NCI-H2196 treated with DMSO at 0.1 percent for 48 hours (cell line): Measurements from ENCODE around the gene SNAPC2.

Experiments used
- DNase-seq: peaks from one replicate; lab custom pipeline; 2025; ENCODE audit not compliant: unreplicated experiment; lab: John Stamatoyannopoulos, UW

SNAPC2 gene, protein sequence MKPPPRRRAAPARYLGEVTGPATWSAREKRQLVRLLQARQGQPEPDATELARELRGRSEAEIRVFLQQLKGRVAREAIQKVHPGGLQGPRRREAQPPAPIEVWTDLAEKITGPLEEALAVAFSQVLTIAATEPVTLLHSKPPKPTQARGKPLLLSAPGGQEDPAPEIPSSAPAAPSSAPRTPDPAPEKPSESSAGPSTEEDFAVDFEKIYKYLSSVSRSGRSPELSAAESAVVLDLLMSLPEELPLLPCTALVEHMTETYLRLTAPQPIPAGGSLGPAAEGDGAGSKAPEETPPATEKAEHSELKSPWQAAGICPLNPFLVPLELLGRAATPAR

GRCh38 chr19:7919610-7920518, at the start of gene SNAPC2:
Gene SNAPC2 (plus strand): TSS chr19:7920338. CDS start chr19:7920367, 29 bp downstream.
- DNase-seq, result peak; percentile 93

DNA sequence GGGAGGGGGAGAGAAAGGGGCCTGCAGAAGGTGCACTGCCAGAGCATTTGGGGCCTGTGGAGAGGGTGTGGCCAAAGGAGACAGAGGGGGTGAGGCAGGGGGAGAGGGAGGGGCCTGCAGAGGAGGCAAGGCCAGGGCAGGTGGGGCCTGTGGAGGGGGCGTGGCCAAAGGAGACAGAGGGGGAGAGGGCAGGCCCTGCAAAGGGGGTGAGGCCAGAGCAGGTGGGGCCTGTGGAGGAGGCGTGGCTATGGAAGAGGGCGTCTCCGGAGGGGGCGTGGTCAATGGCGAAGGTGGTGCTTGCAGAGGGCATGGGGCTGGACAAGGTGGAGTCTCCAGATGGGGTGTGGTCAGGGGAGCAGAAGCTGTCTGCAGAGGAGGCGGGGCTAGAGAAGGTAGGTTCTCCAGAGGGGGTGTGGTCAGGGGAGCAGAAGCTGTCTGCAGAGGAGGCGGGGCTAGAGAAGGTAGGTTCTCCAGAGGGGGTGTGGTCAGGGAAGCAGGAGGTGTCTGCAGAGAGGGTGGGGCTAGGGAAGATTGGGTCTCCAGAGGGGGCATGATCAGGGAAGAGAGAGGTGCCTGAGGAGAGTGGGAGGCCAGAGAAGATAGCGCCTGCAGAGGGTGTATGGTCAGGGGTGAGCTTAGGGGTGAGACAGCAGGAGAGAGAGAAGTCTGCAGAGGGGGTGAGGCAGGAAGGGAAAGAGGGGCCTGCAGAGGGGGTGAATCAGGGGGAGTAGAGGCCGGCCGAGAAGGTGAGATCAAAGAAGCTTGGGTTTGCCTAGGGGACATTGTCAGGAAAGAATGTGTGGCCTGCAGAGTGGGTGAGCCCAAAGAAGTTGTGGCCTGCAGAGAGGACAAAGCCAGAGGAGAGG, 49.3 kb upstream of the SNAPC2 start:
- peak; percentile 49 for DNase-seq

DNA sequence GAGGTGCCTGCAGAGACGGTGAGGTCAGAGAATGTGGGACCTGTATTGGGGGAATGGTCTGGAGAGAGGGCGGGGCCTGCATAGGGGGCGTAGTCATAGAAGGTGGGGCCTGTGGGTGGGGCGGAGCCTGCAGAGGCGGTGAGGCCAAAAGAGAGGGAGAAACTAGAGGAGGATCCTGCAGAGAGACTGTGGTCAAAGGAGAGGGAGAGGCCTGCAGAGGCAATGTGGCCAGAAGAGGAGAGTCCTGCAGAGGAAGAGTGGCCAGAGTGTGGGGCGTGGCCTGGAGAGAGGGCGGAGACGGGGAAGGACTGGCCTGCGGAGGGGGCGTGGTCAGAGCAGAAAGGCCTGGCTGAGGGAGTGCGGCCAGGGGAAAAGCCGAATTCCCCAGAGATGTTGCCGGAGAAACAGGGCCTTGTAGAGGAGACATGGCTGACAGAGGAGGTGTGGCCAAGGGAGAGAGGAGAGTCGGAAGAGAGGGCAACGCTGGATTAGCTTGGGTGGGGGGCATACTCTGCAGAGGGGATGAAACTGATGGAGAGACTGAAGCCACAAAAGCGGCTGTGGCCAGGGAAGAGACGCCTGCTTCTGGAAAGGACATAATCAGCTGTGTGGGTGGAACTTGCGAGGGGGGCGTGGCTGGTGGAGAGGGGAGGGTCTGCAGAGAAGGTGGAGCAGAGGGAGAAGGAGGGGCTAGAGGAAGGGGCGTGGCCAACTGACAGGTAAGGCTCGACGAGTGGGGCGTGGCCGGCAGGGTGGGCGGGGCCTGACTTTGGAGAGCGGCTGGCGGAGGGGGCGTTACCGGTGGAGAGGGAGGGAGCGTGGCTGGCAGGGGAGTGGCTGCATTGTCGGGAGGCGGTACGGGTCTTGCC, 48.5 kb upstream of the SNAPC2 start:
- peak; percentile 96 for DNase-seq

DNA sequence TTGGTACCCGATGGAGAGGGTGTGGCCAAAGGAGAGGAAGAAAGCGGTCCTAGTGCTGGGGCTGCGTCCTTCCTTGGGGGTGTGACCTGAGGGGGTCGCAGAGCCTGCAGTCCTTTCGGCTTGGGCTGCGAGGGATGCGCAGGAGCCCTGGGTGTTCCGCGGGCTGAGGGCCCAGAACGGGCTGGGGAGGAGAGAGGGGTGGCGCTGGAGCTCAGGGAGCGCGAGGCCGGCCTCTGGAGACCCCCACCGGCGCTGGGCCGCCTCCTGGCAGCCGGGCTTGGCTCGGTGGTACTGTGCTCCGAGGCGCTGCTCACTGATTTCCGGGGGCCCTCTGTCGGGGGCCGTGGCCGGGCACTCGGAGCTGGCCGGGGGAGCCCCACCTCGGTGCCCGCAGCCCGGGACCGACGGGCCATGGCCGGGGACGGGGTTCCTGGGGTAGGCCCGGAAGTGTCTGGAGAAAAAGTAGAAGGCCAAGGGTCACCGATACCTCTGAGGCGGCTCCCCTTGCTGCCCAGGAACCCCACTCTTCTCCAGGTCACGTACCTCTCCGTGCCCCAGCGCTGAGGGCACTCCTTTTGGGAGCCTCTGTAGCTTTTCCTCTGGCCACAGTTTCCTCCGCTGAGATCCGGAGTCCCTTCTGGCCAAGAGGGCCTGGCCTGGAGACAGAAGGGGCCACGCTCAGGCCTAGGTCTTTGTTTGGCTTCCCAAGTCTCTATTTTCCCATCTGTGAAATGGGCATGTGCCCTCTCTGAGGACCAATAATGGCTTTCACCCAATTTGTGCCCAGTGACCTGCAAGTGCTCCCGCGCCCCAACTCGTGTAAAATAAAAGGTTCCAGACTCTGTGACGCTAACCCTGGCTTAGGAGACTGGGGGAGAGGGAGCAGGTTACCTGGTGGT, 47.6 kb upstream of the SNAPC2 start:
- no peak for DNase-seq

DNA sequence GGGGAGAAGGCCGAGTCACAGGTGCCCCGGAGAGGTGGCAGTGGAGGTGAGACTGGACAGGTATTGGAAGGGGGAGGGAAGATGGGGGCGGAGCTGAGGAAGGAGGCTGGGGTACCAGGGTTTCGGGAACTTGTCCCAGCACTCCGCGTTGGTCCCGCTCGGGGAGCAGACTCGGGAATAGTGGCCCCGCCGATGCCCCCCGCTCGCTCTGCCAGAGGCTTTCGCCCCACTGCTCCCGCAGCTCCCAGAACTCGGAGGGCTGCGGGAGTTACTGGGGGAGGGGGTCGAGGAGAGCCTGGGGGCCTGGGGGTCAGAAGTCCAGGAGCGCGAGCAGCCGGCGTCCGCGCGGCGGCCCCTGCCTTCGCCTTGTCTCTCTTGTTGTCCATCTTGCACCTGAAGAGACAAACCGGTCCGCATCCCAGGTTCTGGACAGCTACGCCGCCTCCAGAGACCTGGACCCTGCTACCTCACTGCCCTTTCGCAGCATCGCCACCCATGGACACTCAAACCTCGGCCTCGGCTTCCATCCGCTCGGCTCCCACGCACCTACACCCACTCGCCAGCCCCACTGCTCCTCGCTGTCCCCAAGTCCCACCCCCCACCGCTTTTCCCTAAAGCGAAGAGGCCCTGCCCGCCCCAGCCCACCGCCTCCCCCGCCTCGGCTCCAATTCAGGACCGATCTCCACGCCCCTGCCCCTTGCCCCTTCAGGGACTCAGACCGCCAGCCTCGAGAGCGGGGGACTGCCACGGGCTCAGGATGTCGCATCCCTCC, 46.6 kb upstream of the SNAPC2 start:
- no peak for DNase-seq

DNA sequence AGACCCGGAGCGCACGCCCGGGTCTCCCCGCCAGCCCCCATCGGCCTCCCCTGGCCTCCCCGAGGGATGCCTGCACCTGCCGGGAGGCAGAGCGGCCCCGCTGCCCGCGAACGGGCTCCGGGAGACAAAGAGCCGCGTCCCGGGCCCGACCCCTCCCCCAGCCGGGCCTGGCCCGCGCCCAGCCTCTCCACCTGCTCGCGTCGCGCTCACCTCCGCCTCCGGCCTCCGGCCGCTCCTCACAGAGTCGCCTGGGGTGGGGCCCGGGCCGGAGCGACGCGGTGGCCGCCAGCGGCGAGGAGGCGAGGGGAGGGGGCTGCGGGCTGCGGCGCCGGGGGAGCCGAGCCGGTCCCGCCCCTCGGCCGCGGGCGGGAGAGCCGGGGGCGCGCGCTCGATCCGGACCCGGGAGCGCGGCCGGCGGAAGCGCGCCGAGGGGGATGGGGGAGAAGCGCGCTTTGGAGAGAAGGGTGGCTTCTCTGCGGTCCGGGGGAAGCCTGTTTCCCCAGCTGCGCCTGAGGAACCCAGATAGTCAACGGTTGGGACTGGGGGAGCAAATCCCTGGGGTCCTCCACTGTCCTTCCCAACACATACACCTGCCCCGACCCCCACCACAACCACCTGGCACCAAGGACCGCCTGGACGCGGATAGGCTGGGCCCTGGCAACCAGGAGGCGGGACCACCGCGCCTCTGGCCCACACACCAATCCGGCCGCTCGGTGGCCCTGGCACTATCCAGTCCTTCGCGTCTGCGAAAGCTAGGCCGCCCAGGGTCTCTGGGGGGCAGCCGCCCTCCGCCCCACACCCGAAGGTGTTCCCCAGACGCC, 45.9 kb upstream of the SNAPC2 start, which contains the start of gene PRR36:
Gene PRR36 (minus strand): TSS at position 315 of the 821 bp plus-strand sequence. CDS start 701 bp downstream, outside the sequence.
- peak; percentile 80 for DNase-seq

- no peak for DNase-seq
Observed at GRCh38 chr19:7874897-7875273, 45.3 kb upstream of the SNAPC2 start.

DNA sequence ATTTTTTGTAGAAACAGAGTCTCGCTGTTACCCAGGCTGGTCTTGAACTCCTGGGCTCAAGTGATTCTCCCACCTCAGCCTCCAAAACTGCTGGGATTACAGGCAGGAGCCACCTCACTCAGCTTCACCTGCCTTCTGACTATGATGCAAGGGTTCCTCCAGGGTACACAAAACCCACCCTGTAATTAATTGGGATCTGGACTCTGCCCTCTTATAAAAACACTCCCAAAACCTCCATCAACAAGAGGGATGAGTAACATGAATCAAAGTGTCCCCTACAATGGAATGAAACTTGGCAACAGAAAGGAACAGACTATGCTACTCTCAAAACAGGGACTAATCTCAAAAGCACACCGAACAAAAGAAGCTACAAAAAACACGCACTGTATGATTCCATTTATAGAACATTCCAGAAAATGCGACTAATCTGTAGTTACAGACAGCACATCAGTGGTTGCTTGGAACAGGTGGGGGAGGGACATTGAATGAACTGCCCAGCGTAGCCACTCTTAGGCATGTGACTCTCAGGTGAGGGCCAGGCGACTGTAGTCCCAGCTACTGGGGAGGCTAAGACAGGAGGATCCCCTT, 42.8 kb upstream of the SNAPC2 start:
- DNase-seq, result no peak

DNA sequence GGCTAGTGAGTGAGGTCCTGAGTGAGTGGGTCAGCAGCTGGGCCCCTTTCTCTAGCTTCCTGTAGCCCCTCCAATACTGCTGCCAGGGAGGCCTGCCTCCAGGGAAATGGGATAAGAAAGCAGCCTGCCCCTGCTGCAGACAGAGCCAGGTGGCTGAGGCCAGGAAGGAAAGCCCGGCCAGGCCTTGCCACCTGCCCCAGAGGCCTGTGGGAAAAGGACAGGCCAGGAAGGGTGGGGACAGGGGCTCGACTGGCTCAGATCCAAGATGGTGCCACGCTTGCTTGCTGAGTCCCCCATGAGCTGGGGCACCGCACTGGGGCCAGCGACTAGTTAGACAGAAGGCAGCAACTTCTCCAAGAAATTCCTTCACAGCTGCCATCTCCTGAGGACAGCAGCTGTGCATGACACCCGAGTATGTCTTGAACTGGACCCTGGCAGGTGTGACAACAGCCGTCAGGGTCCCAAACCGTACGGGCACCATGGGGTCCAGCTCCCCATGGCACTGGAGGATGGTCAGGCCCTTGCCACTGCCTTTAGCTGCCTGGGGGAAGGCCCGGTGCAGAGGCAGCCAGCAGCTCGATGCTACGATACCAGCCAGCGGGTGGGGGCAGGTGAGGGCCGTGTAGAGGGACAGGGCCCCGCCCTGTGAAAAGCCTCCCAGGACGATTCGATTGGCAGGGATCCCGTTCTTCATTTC, 40.9 kb upstream of the SNAPC2 start:
- DNase-seq, result no peak

GRCh38 chr19:7879836-7880235, 40.3 kb upstream of the SNAPC2 start:
- DNase-seq, result no peak

GRCh38 chr19:7881910-7882309, 38.2 kb upstream of the SNAPC2 start:
- DNase-seq, result no peak

DNA sequence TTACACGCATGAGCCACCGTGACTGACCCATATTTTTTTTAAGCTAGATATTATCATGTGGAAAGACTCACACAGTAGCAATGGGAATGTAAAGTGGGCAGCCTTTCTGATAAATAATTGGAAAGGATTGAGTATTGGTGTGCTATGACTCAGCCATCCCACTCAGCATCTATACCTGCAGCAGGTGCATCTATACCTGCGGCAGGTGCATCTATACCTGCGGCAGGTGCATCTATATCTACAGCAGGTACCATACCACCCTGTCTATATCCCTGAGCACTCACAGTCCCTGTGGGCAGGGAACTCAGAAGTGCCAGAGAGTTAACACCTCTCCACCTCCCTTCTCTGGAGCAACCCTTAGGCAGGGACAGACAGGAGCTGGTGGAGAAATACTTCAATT, 37.0 kb upstream of the SNAPC2 start:
- DNase-seq, result no peak

GRCh38 chr19:7883796-7884570, 36.2 kb upstream of the SNAPC2 start:
- DNase-seq, result no peak

DNA sequence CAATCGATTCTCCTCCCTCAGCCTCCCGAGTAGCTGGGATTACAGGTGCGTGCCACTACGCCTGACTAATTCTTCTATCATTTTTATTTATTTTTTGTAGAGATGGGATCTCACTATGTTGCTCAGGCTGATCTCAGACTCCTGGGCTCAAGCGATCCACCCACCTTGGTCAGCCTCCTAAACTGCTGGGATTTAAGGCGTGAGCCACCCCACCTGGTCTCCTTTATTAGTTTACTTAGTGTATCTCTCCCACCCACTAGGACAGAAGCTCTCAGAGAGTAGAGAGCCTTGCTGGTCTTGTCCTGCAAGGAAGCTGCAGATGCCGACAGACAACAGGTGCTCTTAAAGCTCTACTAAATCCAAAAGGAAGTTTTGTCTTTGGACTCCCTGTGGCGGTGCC, 34.3 kb upstream of the SNAPC2 start:
- no peak for DNase-seq

DNA sequence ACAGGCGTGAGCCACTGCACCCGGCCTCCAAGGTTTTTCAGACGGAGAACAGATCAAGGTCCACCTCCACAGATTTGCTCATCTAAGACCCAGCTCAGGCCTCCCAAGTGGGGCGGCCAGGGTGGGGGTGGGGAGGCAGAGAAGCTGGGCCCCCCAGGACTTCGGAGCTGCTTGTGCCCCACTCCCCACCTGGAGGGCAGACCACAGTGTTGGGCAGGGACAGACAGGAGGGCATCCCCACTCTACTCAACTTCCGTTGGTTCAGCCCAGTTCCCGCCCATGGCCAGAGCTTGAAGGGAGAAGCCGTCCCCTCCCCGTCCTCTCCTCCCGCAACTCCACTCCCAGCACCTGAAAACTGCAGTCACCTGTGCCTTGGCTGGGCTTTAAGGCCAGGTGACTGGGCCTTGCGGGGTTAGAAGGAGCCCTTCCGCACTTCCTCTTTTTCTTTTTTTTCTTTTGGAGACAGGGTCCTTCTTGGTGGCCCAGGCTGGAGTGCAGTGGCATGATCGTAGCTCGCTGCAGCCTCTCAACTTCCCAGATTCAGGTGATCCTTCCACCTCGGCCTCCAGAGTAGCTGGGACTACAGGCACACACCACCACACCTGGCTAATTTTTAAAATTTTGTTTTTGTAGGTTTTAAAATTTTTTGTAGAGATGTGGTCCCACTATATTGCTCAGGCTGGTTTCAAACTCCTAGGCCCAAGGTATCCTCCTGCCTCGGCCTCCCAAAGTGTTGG, 32.6 kb upstream of the SNAPC2 start:
- DNase-seq, result no peak
